MV-4-11 (cell line): ENCODE measurements around the gene RNF212B.
A peak's percentile ranks its signal among the peaks of the same experiment; 100 is the strongest.

Experiments used
- DNase-seq: peaks from one replicate; lab custom pipeline; 2025; lab: John Stamatoyannopoulos, UW

The RNF212B gene

DNA sequence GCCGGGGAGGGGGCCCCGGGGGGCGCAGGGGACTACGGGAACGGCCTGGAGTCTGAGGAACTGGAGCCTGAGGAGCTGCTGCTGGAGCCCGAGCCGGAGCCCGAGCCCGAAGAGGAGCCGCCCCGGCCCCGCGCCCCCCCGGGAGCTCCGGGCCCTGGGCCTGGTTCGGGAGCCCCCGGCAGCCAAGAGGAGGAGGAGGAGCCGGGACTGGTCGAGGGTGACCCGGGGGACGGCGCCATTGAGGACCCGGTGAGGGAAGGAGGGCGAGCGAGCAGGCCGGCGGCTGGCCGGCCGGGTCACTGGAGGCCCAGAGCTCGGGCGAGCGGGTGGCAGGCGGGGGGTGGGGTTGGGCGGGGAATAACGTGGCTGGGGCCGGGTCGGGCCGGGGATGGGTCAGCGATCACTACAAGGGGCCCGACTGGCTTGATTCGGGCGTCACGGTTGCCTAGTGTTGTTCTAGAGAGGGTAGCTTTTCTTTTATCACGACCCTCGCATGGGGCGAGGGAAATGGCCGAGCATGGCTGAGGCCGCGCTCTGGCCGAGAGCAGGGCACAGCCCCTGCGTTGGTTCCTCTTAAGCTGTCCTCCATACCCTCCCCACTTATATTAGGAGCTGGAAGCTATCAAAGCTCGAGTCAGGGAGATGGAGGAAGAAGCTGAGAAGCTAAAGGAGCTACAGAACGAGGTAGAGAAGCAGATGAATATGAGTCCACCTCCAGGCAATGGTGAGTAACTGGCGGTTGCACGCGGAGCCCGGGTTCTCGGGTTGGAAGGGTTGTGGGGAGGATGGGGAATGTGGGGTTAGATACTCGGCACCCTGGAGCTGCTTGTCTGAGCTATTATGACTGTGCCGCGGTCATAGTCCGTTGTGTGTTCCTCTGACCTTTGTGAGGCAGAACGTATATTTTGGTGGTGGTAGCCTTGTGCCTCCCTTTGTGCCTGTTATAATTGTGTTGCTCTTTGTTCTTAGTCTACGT, 84.1 kb downstream of the RNF212B start:
- DNase-seq: peak; percentile 22
